Measurements from ENCODE around the gene ERN2. TPM values are rescaled to one million over a fixed set of nuclear protein-coding genes. Genes with fewer than 3 reads are reported as not detected.

Gene ERN2
- total and polyA plus RNA-seq, 9 of the 15 experiments (the other 6 are each of a cell fraction or from before 2014, with no cell fraction given): 0.07 to 1.5 (median 0.51) TPM; not detected in 3

DNA sequence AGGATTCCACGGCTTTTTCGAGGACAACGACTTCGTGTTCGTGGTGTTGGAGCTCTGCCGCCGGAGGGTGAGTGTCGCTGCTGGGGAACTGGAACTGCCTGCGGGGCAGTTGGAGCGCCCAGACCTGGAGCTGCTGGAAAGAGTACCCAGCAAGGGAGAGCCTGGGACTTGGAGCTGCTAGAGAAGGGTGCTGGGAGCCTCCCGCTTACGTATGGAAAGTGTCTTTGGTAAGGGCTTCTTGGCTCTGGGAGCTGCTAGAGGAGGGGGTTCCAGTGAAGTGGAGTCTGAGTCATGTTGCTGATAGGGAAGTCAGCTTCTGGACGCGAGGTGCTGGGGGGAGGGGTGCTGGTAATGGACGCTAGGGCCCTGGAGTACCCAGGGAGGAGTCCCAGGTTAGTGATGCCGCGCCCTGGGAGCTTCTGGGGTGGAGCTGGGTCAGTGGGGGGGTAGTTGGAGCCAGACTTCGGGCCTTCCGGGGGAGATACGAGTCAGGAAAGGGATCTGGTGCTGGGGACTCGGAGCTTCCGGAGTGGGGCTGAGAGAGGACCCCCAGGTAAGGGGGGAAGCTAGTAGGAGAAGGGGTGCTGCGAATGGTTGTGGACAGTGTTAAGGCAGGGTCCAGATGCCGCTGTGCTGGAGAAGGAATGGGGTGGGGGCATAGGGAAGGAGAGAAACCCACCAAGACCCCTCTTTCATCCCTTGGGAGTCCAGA, 33.6 kb downstream of the ERN2 start (continued):
- TF ChIP-seq TAF1 (IDR thresholded peaks at IDR 0.05; ENCODE audit: control insufficient read depth, extremely low read depth, insufficient read depth, low read length, severe bottlenecking): peak; percentile 71
- TF ChIP-seq, protein P1, sequence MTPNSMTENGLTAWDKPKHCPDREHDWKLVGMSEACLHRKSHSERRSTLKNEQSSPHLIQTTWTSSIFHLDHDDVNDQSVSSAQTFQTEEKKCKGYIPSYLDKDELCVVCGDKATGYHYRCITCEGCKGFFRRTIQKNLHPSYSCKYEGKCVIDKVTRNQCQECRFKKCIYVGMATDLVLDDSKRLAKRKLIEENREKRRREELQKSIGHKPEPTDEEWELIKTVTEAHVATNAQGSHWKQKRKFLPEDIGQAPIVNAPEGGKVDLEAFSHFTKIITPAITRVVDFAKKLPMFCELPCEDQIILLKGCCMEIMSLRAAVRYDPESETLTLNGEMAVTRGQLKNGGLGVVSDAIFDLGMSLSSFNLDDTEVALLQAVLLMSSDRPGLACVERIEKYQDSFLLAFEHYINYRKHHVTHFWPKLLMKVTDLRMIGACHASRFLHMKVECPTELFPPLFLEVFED (CRISPR knock-in tag; conservative IDR thresholded peaks at IDR 0.05): no peak
- no peak for TF ChIP-seq POLR3G (IDR thresholded peaks at IDR 0.05; ENCODE audit: extremely low read depth, insufficient read length, insufficient replicate concordance)
- TF ChIP-seq SMC3 (conservative IDR thresholded peaks at IDR 0.05; ENCODE audit: insufficient read depth, low read depth, low read length): no peak
- TF ChIP-seq, protein P2, sequence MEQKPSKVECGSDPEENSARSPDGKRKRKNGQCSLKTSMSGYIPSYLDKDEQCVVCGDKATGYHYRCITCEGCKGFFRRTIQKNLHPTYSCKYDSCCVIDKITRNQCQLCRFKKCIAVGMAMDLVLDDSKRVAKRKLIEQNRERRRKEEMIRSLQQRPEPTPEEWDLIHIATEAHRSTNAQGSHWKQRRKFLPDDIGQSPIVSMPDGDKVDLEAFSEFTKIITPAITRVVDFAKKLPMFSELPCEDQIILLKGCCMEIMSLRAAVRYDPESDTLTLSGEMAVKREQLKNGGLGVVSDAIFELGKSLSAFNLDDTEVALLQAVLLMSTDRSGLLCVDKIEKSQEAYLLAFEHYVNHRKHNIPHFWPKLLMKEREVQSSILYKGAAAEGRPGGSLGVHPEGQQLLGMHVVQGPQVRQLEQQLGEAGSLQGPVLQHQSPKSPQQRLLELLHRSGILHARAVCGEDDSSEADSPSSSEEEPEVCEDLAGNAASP (IDR thresholded peaks at IDR 0.05): no peak
- TF ChIP-seq KHSRP (IDR thresholded peaks at IDR 0.05): no peak
- no peak for TF ChIP-seq ZNF174 (CRISPR knock-in tag; IDR thresholded peaks at IDR 0.05)
- TF ChIP-seq EGR1 (conservative IDR thresholded peaks at IDR 0.05): no peak
- no peak for TF ChIP-seq ZNF561 (CRISPR knock-in tag; conservative IDR thresholded peaks at IDR 0.05)
- TF ChIP-seq ZBED1 (IDR thresholded peaks at IDR 0.05): no peak
- no peak for TF ChIP-seq CBX3 (IDR thresholded peaks at IDR 0.05; ENCODE audit: borderline replicate concordance in 1 of 2, low read length in 2 of 2)
- TF ChIP-seq RFX1 (IDR thresholded peaks at IDR 0.05): no peak
- no peak for TF ChIP-seq TOE1 (IDR thresholded peaks at IDR 0.05; ENCODE audit: borderline replicate concordance)
- TF ChIP-seq TOE1 (CRISPR knock-in tag; IDR thresholded peaks at IDR 0.05; ENCODE audit: borderline replicate concordance, low read depth): 0 out of 2 replicates have a peak, but pooled peaks have one; percentile 37
- TF ChIP-seq, protein P3, sequence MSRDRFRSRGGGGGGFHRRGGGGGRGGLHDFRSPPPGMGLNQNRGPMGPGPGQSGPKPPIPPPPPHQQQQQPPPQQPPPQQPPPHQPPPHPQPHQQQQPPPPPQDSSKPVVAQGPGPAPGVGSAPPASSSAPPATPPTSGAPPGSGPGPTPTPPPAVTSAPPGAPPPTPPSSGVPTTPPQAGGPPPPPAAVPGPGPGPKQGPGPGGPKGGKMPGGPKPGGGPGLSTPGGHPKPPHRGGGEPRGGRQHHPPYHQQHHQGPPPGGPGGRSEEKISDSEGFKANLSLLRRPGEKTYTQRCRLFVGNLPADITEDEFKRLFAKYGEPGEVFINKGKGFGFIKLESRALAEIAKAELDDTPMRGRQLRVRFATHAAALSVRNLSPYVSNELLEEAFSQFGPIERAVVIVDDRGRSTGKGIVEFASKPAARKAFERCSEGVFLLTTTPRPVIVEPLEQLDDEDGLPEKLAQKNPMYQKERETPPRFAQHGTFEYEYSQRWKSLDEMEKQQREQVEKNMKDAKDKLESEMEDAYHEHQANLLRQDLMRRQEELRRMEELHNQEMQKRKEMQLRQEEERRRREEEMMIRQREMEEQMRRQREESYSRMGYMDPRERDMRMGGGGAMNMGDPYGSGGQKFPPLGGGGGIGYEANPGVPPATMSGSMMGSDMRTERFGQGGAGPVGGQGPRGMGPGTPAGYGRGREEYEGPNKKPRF (IDR thresholded peaks at IDR 0.05; ENCODE audit: low read depth, low read length): no peak
- no peak for TF ChIP-seq NEUROD1 (IDR thresholded peaks at IDR 0.05; ENCODE audit: borderline replicate concordance, low read depth, low read length, partially characterized antibody)
- TF ChIP-seq PURB (CRISPR knock-in tag; IDR thresholded peaks at IDR 0.05; ENCODE audit: low read depth): no peak
- no peak for TF ChIP-seq ZNF24 (IDR thresholded peaks at IDR 0.05)
- TF ChIP-seq, protein P4, sequence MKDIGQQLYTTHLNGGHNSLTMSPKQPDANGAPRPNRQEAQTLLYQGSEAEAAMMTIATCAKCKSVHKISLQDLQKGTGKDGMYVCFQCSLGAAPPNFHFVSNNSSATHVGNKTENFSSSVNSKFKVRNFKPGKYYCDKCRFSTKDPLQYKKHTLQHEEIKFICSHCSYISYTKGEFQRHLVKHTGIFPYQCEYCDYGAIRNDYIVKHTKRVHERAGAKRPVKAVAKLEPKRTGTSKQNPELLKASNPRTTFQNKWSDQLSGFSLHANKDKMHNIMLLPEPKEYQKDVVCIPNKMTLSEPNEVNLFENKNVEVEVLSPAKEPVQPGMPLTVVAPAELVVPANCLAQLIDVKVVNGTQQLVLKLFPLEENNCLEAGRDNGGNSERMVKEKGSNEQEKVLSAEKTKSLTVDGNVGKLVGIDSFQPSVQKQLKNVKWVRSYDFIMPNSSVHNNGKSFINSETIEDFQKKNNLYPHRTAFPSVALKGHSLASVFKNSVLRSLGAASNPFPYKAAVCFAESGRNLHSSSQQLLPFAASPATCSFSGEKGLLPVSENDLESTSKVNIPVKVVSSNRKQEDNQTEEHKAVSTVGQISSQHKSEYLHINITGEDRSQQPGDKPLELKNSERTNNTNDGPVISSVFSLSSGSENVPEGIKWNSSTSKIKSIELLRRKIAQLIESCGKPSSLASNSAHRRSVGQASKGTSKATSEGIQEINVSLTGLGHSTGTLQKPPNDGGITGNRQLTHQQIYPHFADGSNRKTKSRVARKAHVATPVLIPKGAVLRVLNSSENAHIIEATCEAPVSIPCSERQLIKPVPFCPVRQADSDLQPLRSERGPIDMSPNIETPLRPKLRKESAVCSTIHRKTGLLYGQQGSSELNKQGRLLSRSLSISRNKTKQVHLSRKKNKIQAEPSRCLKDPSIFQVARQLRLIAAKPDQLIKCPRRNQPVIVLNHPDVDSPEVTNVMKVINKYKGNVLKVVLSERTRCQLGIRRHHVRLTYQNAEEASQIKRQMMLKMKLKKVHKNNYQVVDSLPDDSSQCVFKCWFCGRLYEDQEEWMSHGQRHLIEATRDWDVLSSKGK (CRISPR knock-in tag; IDR thresholded peaks at IDR 0.05): no peak
